ENCODE data around the gene ARL8B. TPM values are rescaled to one million over a fixed set of nuclear protein-coding genes. Genes with fewer than 3 reads are reported as not detected.

Gene ARL8B
- total and polyA plus RNA-seq, 9 of the 15 experiments (the other 6 are each of a cell fraction or from before 2014, with no cell fraction given): 28.5 to 99.4 (median 77.2) TPM

GRCh38 chr3:5138214-5138981, 16.3 kb downstream of the ARL8B start:
- ChIA-PET POLR2A (interaction anchor here (1.0 to 1.1 kb wide), 2 partner anchors 9 to 14 kb away, joined by 3 read pairs; no protein-coding TSS in a partner anchor), CTCF (ENCODE audit: low intra/inter-chr PET ratio) (interaction anchor here (0.6 kb wide), 1 partner anchor 434 kb away, joined by 7 read pairs; no protein-coding TSS in a partner anchor)
- Histone ChIP-seq H3K9me3 (replicated peaks; ENCODE audit: control insufficient read depth, insufficient read depth, low read depth, low read length) (no peaks in the 10 kb centered on the region), H3K27ac (ENCODE audit: extremely low read depth, low read depth, low read length) (no peak overlapping the region), H2AFZ (ENCODE audit: low read depth, low read length) (no peak overlapping the region), H3K27me3 (ENCODE audit: control insufficient read depth in 2 of 2, insufficient read depth in 2 of 2, low read length in 2 of 2) (no peaks in the 10 kb centered on the region), H3K4me2 (ENCODE audit: insufficient read depth, low read length) (no peak overlapping the region), H3K79me2 (ENCODE audit: control insufficient read depth, insufficient read depth, low read length) (peaks cover 95% of the 10 kb centered on the region), H3K36me3 (ENCODE audit: control insufficient read depth, insufficient read depth, low read length) (peaks cover 7% of the 10 kb centered on the region; the same call in 2 of the 3 replicates), H4K20me1 (replicated peaks; ENCODE audit: control insufficient read depth, insufficient read depth, low read length) (peaks cover 26% of the 10 kb centered on the region), H3K4me1 (replicated peaks in 1 of 2; ENCODE audit: control insufficient read depth in 2 of 2, insufficient read depth in 2 of 2, low read length in 2 of 2) (peaks cover 0 to 17% of the 10 kb centered on the region in 2 experiments; a peak in 3 of 5 replicates), H3K9ac (ENCODE audit: insufficient read depth in 1 of 2, low read depth in 2 of 2, low read length in 2 of 2) (no peak overlapping the region), H3K4me3 (no peak overlapping the region), H3K9me1 (ENCODE audit: control insufficient read depth, insufficient read depth, low read length) (no peaks in the 10 kb centered on the region)
- peak; percentile 28 for ATAC-seq
- 73% methylated on average over 5 of the region's 5 CpGs for WGBS (ENCODE audit: insufficient coverage, low coverage, missing lambda C conversion rate)
- TF ChIP-seq CC2D1A (IDR thresholded peaks at IDR 0.05) (no peak), GTF2F1 (IDR thresholded peaks at IDR 0.05; ENCODE audit: low read depth, low read length) (no peak), KLF6 (CRISPR knock-in tag; IDR thresholded peaks at IDR 0.05; ENCODE audit: borderline replicate concordance) (no peak), SRF (CRISPR knock-in tag; IDR thresholded peaks at IDR 0.05) (0 out of 4 replicates have a peak, but pooled peaks of 1 of the 2 experiments have one; percentile 6)
- DNase-seq (ENCODE audit: extremely low read depth in 1 of 4, low spot score in 3 of 4): no peak
- BruUV-seq (replicated peaks): no TSS peak
- no peak for FAIRE-seq
- intact Hi-C loops (cut with micrococcal nuclease) (loop anchor here (10.0 kb wide), 1 partner anchor 286 kb away; no protein-coding TSS in a partner anchor), in situ Hi-C loops (cut with MboI) (no loop called here)

- ChIA-PET CTCF (ENCODE audit: low intra/inter-chr PET ratio) (no interaction called here), POLR2A (interaction anchor here (1.3 kb wide), 1 partner anchor 17 kb away, joined by 4 read pairs; no protein-coding TSS in a partner anchor)
- H2AFZ ChIP-seq (ENCODE audit: low read depth, low read length): no peak overlapping the region
- in situ Hi-C loops (cut with MboI) (no loop called here), intact Hi-C loops (cut with micrococcal nuclease) (no loop called here)
- no peak for ATAC-seq
- no peak for DNase-seq (ENCODE audit: extremely low read depth in 1 of 4, low spot score in 3 of 4)
- peaks cover 95% of the 10 kb centered on the region for H3K79me2 ChIP-seq (ENCODE audit: control insufficient read depth, insufficient read depth, low read length)
- 52% methylated on average over 4 of the region's 4 CpGs for WGBS (ENCODE audit: insufficient coverage, low coverage, missing lambda C conversion rate)
- TF ChIP-seq ZNF561 (CRISPR knock-in tag; conservative IDR thresholded peaks at IDR 0.05) (no peak), TGIF2 (CRISPR knock-in tag; IDR thresholded peaks at IDR 0.05) (no peak)
- H4K20me1 ChIP-seq (replicated peaks; ENCODE audit: control insufficient read depth, insufficient read depth, low read length): peaks cover 20% of the 10 kb centered on the region
- H3K9me3 ChIP-seq (replicated peaks; ENCODE audit: control insufficient read depth, insufficient read depth, low read depth, low read length): no peaks in the 10 kb centered on the region
- no peak overlapping the region for H3K4me2 ChIP-seq (ENCODE audit: insufficient read depth, low read length)
- H3K36me3 ChIP-seq (ENCODE audit: control insufficient read depth, insufficient read depth, low read length): peaks cover 7% of the 10 kb centered on the region; the same call in 2 of the 3 replicates
- no peak overlapping the region for H3K9ac ChIP-seq (ENCODE audit: insufficient read depth in 1 of 2, low read depth in 2 of 2, low read length in 2 of 2)
- FAIRE-seq: no peak
- H3K4me3 ChIP-seq: no peak overlapping the region
- BruUV-seq (replicated peaks): no TSS peak
- H3K27ac ChIP-seq (ENCODE audit: extremely low read depth, low read depth, low read length): no peak overlapping the region
- H3K4me1 ChIP-seq (replicated peaks in 1 of 2; ENCODE audit: control insufficient read depth in 2 of 2, insufficient read depth in 2 of 2, low read length in 2 of 2): peaks cover 0 to 20% of the 10 kb centered on the region in 2 experiments; a peak in 3 of 5 replicates
- no peaks in the 10 kb centered on the region for H3K27me3 ChIP-seq (ENCODE audit: control insufficient read depth in 2 of 2, insufficient read depth in 2 of 2, low read length in 2 of 2)
- H3K9me1 ChIP-seq (ENCODE audit: control insufficient read depth, insufficient read depth, low read length): no peaks in the 10 kb centered on the region
Observed at GRCh38 chr3:5140230-5140621, 18.1 kb downstream of the ARL8B start.

All from K562 (cell line).